H1 (cell line): Measurements from ENCODE around the gene BTBD9. TPM values are rescaled to one million over a fixed set of nuclear protein-coding genes. Genes with fewer than 3 reads are reported as not detected.

Experiments used
- CTCF ChIA-PET: fragments of 300-600 bp; sonication (Branson Sonifier 250); formaldehyde crosslinking; loops from one replicate; lab custom pipeline; 2021; ENCODE audit not compliant: partially characterized antibody; lab: Charles Lee
- POLR2A ChIA-PET: fragments of 300-600 bp; sonication (Branson Sonifier 250); formaldehyde crosslinking; loops from one replicate; lab custom pipeline; 2021; ENCODE audit warnings: inconsistent platforms; ENCODE audit not compliant: partially characterized antibody; lab: Charles Lee
- DNase-seq, 2 experiments: peaks; one replicate each; pipeline versions ENCODE4 v3.0.0 to v3.0.0-alpha.2; 2010 to 2022; ENCODE audit warnings: low spot score in 2 of 2, low read depth in 1 of 2, mixed read lengths in 1 of 2
- FAIRE-seq: peaks from 2 replicates; lab custom pipeline; 2011; peaks lifted over from hg19 to GRCh38; lab: Jason Lieb, UNC
- H2AFZ ChIP-seq: 2 replicates; pipeline ENCODE4 v1.8.1; 2012; ENCODE audit warnings: low read length, inconsistent platforms
- H2AK5ac ChIP-seq: 2 replicates; pipeline ENCODE4 v1.6.1; 2013; ENCODE audit warnings: low read depth, low read length
- H2BK120ac ChIP-seq: replicated peaks from 2 replicates; pipeline ENCODE3; 2013; ENCODE audit warnings: low read depth, low read length, inconsistent platforms
- H2BK12ac ChIP-seq: 2 replicates; pipeline ENCODE4 v1.6.1; 2013; ENCODE audit warnings: low read depth, low read length
- H2BK15ac ChIP-seq: 2 replicates; pipeline ENCODE4 v1.6.1; 2013; ENCODE audit warnings: low read length
- H2BK20ac ChIP-seq: 2 replicates; pipeline ENCODE4 v1.6.1; 2013; ENCODE audit warnings: low read length
- H2BK5ac ChIP-seq: 2 replicates; pipeline ENCODE4 v1.6.1; 2013; ENCODE audit warnings: low read depth, low read length
- H3K14ac ChIP-seq: 2 replicates; pipeline ENCODE4 v1.6.1; 2013; ENCODE audit warnings: inconsistent platforms; ENCODE audit not compliant: insufficient read length
- H3K18ac ChIP-seq: 2 replicates; pipeline ENCODE4 v1.6.1; 2013; ENCODE audit warnings: low read length; ENCODE audit errors: extremely low read depth
- H3K23ac ChIP-seq: 2 replicates; pipeline ENCODE4 v1.6.1; 2013; ENCODE audit warnings: inconsistent platforms; ENCODE audit not compliant: insufficient read length
- H3K23me2 ChIP-seq: 2 replicates; pipeline ENCODE4 v1.6.1; 2013; ENCODE audit warnings: low read depth, low read length
- H3K27ac ChIP-seq: 2 replicates; pipeline ENCODE4 v1.6.1; 2011; ENCODE audit warnings: low read depth, low read length, inconsistent platforms
- H3K27me3 ChIP-seq, 4 experiments: replicated peaks in 1 of 4; 1 replicate in 1 of 4; 2 replicates in 3 of 4; pipeline versions ENCODE4 v1.6.1 to v1.8.1; 2011 to 2013; ENCODE audit warnings: low read length in 3 of 4, mild to moderate bottlenecking in 3 of 4, inconsistent platforms in 2 of 4, mixed read lengths in 2 of 4, moderate library complexity in 1 of 4; ENCODE audit not compliant: control insufficient read depth in 3 of 4, insufficient read depth in 3 of 4; ENCODE audit errors: extremely low read depth in 1 of 4
- H3K36me3 ChIP-seq, 4 experiments: 2 replicates each; pipeline versions ENCODE4 v1.6.1 to v1.8.1; 2011 to 2013; ENCODE audit warnings: mild to moderate bottlenecking in 4 of 4, low read length in 3 of 4, moderate library complexity in 2 of 4, control low read depth in 1 of 4, inconsistent platforms in 1 of 4; ENCODE audit not compliant: insufficient read depth in 4 of 4, control insufficient read depth in 2 of 4
- H3K4ac ChIP-seq: replicated peaks from 2 replicates; pipeline ENCODE3; 2013; ENCODE audit warnings: low read length, low read depth, mixed read lengths, inconsistent platforms; ENCODE audit not compliant: insufficient read length
- H3K4me1 ChIP-seq, 4 experiments: replicated peaks in 1 of 4; 1 replicate in 1 of 4; 2 replicates in 3 of 4; pipeline versions ENCODE4 v1.6.1 to v1.8.1; 2011 to 2013; ENCODE audit warnings: low read length in 3 of 4, inconsistent platforms in 2 of 4, mixed read lengths in 1 of 4; ENCODE audit not compliant: insufficient read depth in 4 of 4, control insufficient read depth in 3 of 4
- H3K4me2 ChIP-seq, 2 experiments: 2 replicates each; pipeline versions ENCODE4 v1.6.1 to v1.8.1; 2011 to 2013; ENCODE audit warnings: low read depth in 2 of 2, low read length in 2 of 2, control low read depth in 1 of 2, inconsistent platforms in 1 of 2, mild to moderate bottlenecking in 1 of 2; ENCODE audit not compliant: insufficient read depth in 1 of 2
- H3K4me3 ChIP-seq, 4 experiments: fragments of 200-600, 300-600 bp in 1 of 4; sonication (generic), shearing (Covaris generic), sonication (Bioruptor Twin) in 1 of 4; 2 replicates each; pipeline versions ENCODE4 v1.5.1 to v1.8.1; 2011 to 2016; ENCODE audit warnings: low read length in 4 of 4, low read depth in 3 of 4, control low read depth in 2 of 4, inconsistent platforms in 2 of 4, mild to moderate bottlenecking in 2 of 4, mixed read lengths in 1 of 4, moderate library complexity in 1 of 4; ENCODE audit not compliant: insufficient read depth in 2 of 4; ENCODE audit errors: extremely low read depth in 1 of 4
- H3K56ac ChIP-seq: replicated peaks from 2 replicates; pipeline ENCODE3; 2013; ENCODE audit warnings: low read depth, mild to moderate bottlenecking, mixed read lengths, low read length, inconsistent platforms; ENCODE audit not compliant: insufficient read length
- H3K79me1 ChIP-seq: 2 replicates; pipeline ENCODE4 v1.6.1; 2013; ENCODE audit warnings: low read depth, low read length, control low read depth
- H3K79me2 ChIP-seq, 2 experiments: 2 replicates each; pipeline versions ENCODE4 v1.6.1 to v1.8.1; 2012 to 2013; ENCODE audit warnings: low read length in 2 of 2, mild to moderate bottlenecking in 2 of 2, inconsistent platforms in 1 of 2; ENCODE audit not compliant: insufficient read depth in 2 of 2, control insufficient read depth in 1 of 2
- H3K9ac ChIP-seq, 4 experiments: replicated peaks in 1 of 4; 1 replicate in 1 of 4; 2 replicates in 3 of 4; pipeline versions ENCODE4 v1.6.1 to v1.8.1; 2011 to 2013; ENCODE audit warnings: low read depth in 3 of 4, low read length in 3 of 4, control low read depth in 2 of 4, mild to moderate bottlenecking in 2 of 4, moderate library complexity in 2 of 4, inconsistent platforms in 1 of 4; ENCODE audit errors: extremely low read depth in 1 of 4
- H3K9me3 ChIP-seq, 2 experiments: 2 replicates each; pipeline versions ENCODE4 v1.6.1 to v1.8.1; 2012 to 2013; ENCODE audit warnings: mild to moderate bottlenecking in 2 of 2, moderate library complexity in 2 of 2, control low read depth in 1 of 2, inconsistent platforms in 1 of 2, low read depth in 1 of 2, low read length in 1 of 2, mixed read lengths in 1 of 2; ENCODE audit not compliant: insufficient read depth in 2 of 2
- H4K20me1 ChIP-seq, 2 experiments: replicated peaks in 1 of 2; 2 replicates each; pipeline versions ENCODE3 to v1.8.1; 2011 to 2013; ENCODE audit warnings: inconsistent platforms in 2 of 2, low read length in 2 of 2, mild to moderate bottlenecking in 1 of 2; ENCODE audit not compliant: insufficient read depth in 2 of 2, control insufficient read depth in 1 of 2
- H4K5ac ChIP-seq: 2 replicates; pipeline ENCODE4 v1.6.1; 2013; ENCODE audit warnings: low read length, low read depth, mixed read lengths, inconsistent platforms; ENCODE audit not compliant: insufficient read length
- H4K8ac ChIP-seq: 2 replicates; pipeline ENCODE4 v1.8.0; 2013; ENCODE audit warnings: mild to moderate bottlenecking, moderate library complexity, low read length, inconsistent platforms; ENCODE audit not compliant: insufficient read depth; ENCODE audit errors: extremely low read depth
- H4K91ac ChIP-seq: replicated peaks from 2 replicates; pipeline ENCODE3; 2013; ENCODE audit warnings: low read length, mixed read lengths, inconsistent platforms; ENCODE audit not compliant: insufficient read length
- ASH2L ChIP-seq: fragments of 200-600, 300-600 bp; sonication (generic); IDR thresholded peaks from one replicate; pipeline ENCODE4 v1.7.1; 2017; ENCODE audit warnings: low read length
- CHD2 ChIP-seq: IDR thresholded peaks from 2 replicates; pipeline ENCODE4 v1.6.1; 2012; ENCODE audit warnings: low read length, improper control_type of control experiment
- CTBP2 ChIP-seq: IDR thresholded peaks from 2 replicates; pipeline ENCODE4 v1.7.0; 2011; ENCODE audit warnings: borderline replicate concordance, mild to moderate bottlenecking, moderate library complexity, mixed read lengths, low read length; ENCODE audit not compliant: insufficient read depth, insufficient read length
- GTF2F1 ChIP-seq: IDR thresholded peaks from 2 replicates; pipeline ENCODE4 v1.6.1; 2012; ENCODE audit warnings: low read depth, low read length, improper control_type of control experiment, borderline replicate concordance
- HDAC6 ChIP-seq: IDR thresholded peaks from one replicate; pipeline ENCODE4 v1.7.1; 2012; ENCODE audit warnings: low read depth, mild to moderate bottlenecking, inconsistent platforms, low read length, moderate library complexity
- KDM1A ChIP-seq: fragments of 200-600, 300-600 bp; sonication (generic); IDR thresholded peaks from 2 replicates; pipeline ENCODE4 v1.7.1; 2016; ENCODE audit warnings: mild to moderate bottlenecking, low read length, borderline replicate concordance
- POLR2AphosphoS5 ChIP-seq: IDR thresholded peaks from 2 replicates; pipeline ENCODE4 v1.6.1; 2011; ENCODE audit warnings: low read depth, low read length
- SP2 ChIP-seq: IDR thresholded peaks from 2 replicates; pipeline ENCODE4 v1.6.1; 2012; ENCODE audit warnings: mild to moderate bottlenecking, low read length, inconsistent platforms
- TCF12 ChIP-seq: IDR thresholded peaks from 2 replicates; pipeline ENCODE4 v1.6.1; 2011; ENCODE audit warnings: low read depth, mild to moderate bottlenecking, low read length
- WGBS, 2 experiments: shearing (Covaris generic) in 1 of 2; methylation state at CpG; one replicate each; pipeline versions ENCODE4 v1.1.6 to v1.1.7; 2013 to 2015; ENCODE audit warnings: low lambda C conversion rate in 2 of 2, mixed read lengths in 2 of 2, inconsistent platforms in 1 of 2, low coverage in 1 of 2, missing lambda C conversion rate in 1 of 2; ENCODE audit not compliant: insufficient replicate concordance in 2 of 2, insufficient coverage in 1 of 2, insufficient read length in 1 of 2; ENCODE audit errors: extremely low coverage in 1 of 2, missing lambda C conversion rate in 1 of 2; 5-methylcytosine and 5-hydroxymethylcytosine counted together
- polyA plus RNA-seq, 7 experiments: library from polyadenylated mRNA; depleted of rRNA in 3 of 7; stranded (reverse) in 5 of 7; unstranded in 2 of 7; fragments of >200 nt in 5 of 7; fragments of 200-250 nt in 2 of 7; gene quantifications; 1 replicate in 5 of 7; 2 replicates in 1 of 7; 4 replicates in 1 of 7; pipeline versions ENCODE4 v1.2.1 to v1.2.3, GENCODE V29; 2011 to 2013; ENCODE audit warnings: missing spikeins in 2 of 7, mixed read lengths in 2 of 7
- total RNA-seq: library from RNA; stranded (reverse); fragmentation: NEBNext Ultra II Directional; extraction: Animal tissue kit (Norgen Biotek cat#: 25700); gene quantifications from 2 replicates; pipeline ENCODE4 v1.2.1, GENCODE V29; 2021

The BTBD9 gene
- total and polyA plus RNA-seq, 2 of the 8 experiments (the other 6 are each of a cell fraction or from before 2014, with no cell fraction given), result 0.92 to 4.1 TPM

DNA sequence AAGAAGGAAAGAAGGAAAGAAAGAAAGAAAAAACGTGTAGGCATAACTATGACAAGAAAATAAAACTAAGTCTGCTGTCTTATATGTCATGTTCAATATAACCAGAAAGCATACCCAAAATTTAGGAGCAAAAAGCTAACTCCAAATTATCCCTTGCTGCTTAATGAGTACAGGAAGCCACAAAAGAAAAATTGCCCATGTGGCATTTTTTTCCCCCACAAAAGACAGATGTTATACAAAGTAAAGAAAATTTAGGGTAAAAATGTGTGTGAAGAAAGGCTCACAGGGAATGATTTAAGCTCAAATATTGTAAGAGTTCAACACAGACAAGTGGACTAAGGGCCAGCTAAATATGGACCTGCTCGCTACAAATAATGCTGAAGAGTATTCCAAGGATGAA is 263.8 kb downstream of the BTBD9 start:
- no peak overlapping the region for H3K56ac ChIP-seq
- H4K91ac ChIP-seq, result no peak overlapping the region
- H3K9ac ChIP-seq, result no peak overlapping the region
- no peak overlapping the region for H2BK5ac ChIP-seq
- DNase-seq (no peak), FAIRE-seq (no peak)
- no peak overlapping the region for H3K4me3 ChIP-seq
- H4K5ac ChIP-seq, result no peak overlapping the region
- no peak overlapping the region for H3K4ac ChIP-seq
- H2BK12ac ChIP-seq, result no peak overlapping the region
- H2BK20ac ChIP-seq, result no peak overlapping the region
- H3K4me2 ChIP-seq, result no peak overlapping the region
- H3K14ac ChIP-seq, result no peak overlapping the region
- no peaks in the 10 kb centered on the region for H3K36me3 ChIP-seq
- H3K18ac ChIP-seq, result no peak overlapping the region
- H2BK15ac ChIP-seq, result no peak overlapping the region
- no peaks in the 10 kb centered on the region for H3K23me2 ChIP-seq
- no peak overlapping the region for H3K27ac ChIP-seq
- H3K23ac ChIP-seq, result no peak overlapping the region
- CTCF ChIA-PET, result interaction anchor here (0.7 kb wide), 1 partner anchor 319 kb away, joined by 4 read pairs; no protein-coding TSS in a partner anchor
- no peaks in the 10 kb centered on the region for H3K4me1 ChIP-seq
- H3K27me3 ChIP-seq, result no peaks in the 10 kb centered on the region; a peak in 1 of 7 replicates
- H3K9me3 ChIP-seq, result no peaks in the 10 kb centered on the region
- H3K79me1 ChIP-seq, result no peaks in the 10 kb centered on the region
- no peak overlapping the region for H2BK120ac ChIP-seq
- no peak overlapping the region for H2AK5ac ChIP-seq
- no peak overlapping the region for H4K8ac ChIP-seq
- H3K79me2 ChIP-seq, result no peaks in the 10 kb centered on the region
- no peaks in the 10 kb centered on the region for H4K20me1 ChIP-seq
- 77% methylated on average over 2 of the region's 2 CpGs; no CpG with 5 or more reads in 1 of the 2 experiments for WGBS, 2 experiments
- no peak overlapping the region for H2AFZ ChIP-seq
- POLR2A ChIA-PET, result no interaction called here
- TF ChIP-seq HDAC6, result no peak
- TF ChIP-seq CTBP2, result no peak
- no peak for TF ChIP-seq SP2
- TF ChIP-seq GTF2F1, result no peak
- TF ChIP-seq POLR2AphosphoS5, result no peak
- no peak for TF ChIP-seq KDM1A
- TF ChIP-seq CHD2, result no peak
- TF ChIP-seq TCF12, result no peak
- TF ChIP-seq ASH2L, result no peak
